T-helper 17 cell (primary cell): Measurements from ENCODE around the gene ARID5B. TPM values are rescaled to one million over a fixed set of nuclear protein-coding genes. Genes with fewer than 3 reads are reported as not detected.

Experiments
- ATAC-seq: fragments of 150-1000 bp; cut with Tn5 transposase; 2 replicates; pipeline ENCODE4 v1.10.0; 2021; ENCODE audit warnings: mild to moderate bottlenecking, moderate library complexity
- DNase-seq, 3 donors: peaks; one replicate each; pipeline versions ENCODE4 v3.0.0 to v3.0.0-alpha.2; 2020 to 2021
- H3K9me3 ChIP-seq: one replicate; pipeline ENCODE4 v1.7.0; 2013; ENCODE audit warnings: low read length, mild to moderate bottlenecking; ENCODE audit not compliant: control insufficient read depth, poor library complexity, severe bottlenecking
- H3K27ac Mint-ChIP-seq: one replicate; pipeline ENCODE4 v1.8.0; 2022; ENCODE audit warnings: mild to moderate bottlenecking, moderate library complexity, mixed read lengths
- H3K27me3 Mint-ChIP-seq: one replicate; pipeline ENCODE4 v1.8.0; 2022; ENCODE audit warnings: mixed read lengths
- H3K36me3 Mint-ChIP-seq: one replicate; pipeline ENCODE4 v1.8.0; 2022; ENCODE audit warnings: low read depth, mixed read lengths
- H3K4me1 Mint-ChIP-seq: one replicate; pipeline ENCODE4 v1.8.0; 2022; ENCODE audit warnings: mild to moderate bottlenecking, mixed read lengths
- H3K4me3 Mint-ChIP-seq: one replicate; pipeline ENCODE4 v1.8.0; 2022; ENCODE audit warnings: mild to moderate bottlenecking, moderate library complexity, mixed read lengths
- total RNA-seq, 4 donors: library from RNA in 2 of 4; stranded (reverse) in 2 of 4; gene quantifications; one replicate each; pipeline ENCODE4 v1.2.3 and lab custom pipeline; 2022 to 2026

Gene ARID5B
- total RNA-seq, 2 donors from 2014 or later: 58.2 to 67.6 TPM

DNA sequence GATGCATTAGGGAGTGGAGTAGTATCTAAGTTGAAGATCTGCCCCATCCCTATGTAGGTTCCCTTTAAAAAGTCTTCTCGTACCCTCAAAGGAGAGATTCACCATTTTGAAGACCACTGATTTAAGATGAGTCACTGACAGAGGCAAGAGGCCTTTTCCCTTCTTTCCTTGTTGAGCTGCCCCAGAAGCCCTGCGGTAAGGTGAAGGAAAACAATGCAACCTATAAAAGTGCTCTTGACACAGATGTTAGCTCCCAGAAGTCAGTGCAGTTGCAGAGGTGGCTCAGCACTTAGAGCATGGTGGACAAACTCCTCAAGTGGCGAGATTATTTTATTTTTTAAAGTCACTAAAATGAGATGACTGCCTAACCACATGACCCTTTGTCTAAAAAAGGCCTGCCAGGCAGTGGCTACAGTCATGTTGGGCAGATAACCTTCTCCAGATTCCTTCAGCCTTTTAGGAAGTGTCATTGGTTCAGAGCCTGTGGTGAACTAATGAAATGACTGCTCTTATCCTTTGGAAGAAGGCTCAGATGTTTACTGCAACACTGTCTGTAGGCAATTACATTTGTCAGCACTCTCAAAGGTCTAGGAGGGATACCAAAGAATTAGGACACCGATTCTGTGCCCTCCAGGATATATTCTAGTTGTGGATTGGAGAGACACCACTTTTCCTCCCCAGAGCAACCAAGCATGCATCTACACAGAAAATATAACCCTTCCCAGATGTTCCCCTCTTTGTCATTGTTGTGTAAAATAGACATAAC is 88.7 kb downstream of the ARID5B start:
- no peaks in the 10 kb centered on the region for H3K27me3 Mint-ChIP-seq
- DNase-seq (no peak), ATAC-seq (no peak)
- no peaks in the 10 kb centered on the region for H3K9me3 ChIP-seq
- no peak overlapping the region for H3K4me3 Mint-ChIP-seq
- peaks cover 50% of the 10 kb centered on the region for H3K4me1 Mint-ChIP-seq
- peak overlapping the region; percentile 98 for H3K27ac Mint-ChIP-seq
- H3K36me3 Mint-ChIP-seq: peaks cover 4% of the 10 kb centered on the region

DNA sequence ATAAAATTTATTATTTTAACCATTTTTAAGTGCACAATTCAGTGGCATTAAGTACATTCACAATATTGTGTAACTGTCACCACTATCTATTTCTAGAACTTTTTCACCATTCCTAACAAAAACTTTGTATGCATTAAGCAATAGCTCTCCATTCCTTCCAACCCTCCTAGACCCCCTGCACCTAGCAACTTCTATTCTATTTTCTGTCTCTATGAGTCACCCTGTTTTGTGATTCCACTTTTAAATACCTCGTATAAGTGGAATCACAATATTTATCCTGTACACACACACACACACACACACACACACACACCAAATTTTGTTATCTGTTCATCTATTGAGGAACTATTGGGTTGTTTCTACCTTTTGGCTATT is 89.2 kb downstream of the ARID5B start:
- ATAC-seq (no peak), DNase-seq (no peak)
- Mint-ChIP-seq H3K4me3 (no peak overlapping the region), H3K27me3 (no peaks in the 10 kb centered on the region), H3K27ac (peak overlapping the region; percentile 98), H3K36me3 (peaks cover 4% of the 10 kb centered on the region), H3K4me1 (peaks cover 44% of the 10 kb centered on the region)
- no peaks in the 10 kb centered on the region for H3K9me3 ChIP-seq

DNA sequence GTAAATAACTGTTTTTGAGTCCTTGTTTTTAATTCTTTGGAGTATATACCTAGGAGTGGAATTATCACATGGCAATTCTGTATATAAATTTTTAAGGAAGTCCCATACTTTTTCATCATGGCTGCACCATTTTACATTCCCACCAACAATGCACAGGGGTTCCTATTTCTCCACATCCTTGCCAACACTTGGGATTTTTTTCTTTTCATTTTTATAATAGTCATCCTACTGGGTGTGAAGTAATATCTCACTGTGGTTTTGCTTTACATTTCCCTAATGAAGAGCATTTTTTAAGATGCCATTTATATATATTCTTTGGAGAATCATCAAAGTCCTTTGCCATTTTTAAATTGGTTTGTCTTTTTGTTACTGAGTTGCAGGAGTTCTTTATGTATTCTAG is 89.7 kb downstream of the ARID5B start:
- DNase-seq (no peak), ATAC-seq (no peak)
- Mint-ChIP-seq H3K36me3 (peaks cover 4% of the 10 kb centered on the region), H3K27ac (peak overlapping the region; percentile 98), H3K4me1 (peaks cover 43% of the 10 kb centered on the region), H3K27me3 (no peaks in the 10 kb centered on the region), H3K4me3 (no peak overlapping the region)
- H3K9me3 ChIP-seq: no peaks in the 10 kb centered on the region

GRCh38 chr10:61992059-61992460 is 90.6 kb downstream of the ARID5B start:
- peak overlapping the region; percentile 90 for H3K4me3 Mint-ChIP-seq
- peak overlapping the region; percentile 98 for H3K27ac Mint-ChIP-seq
- H3K4me1 Mint-ChIP-seq: peaks cover 37% of the 10 kb centered on the region
- peaks cover 4% of the 10 kb centered on the region for H3K36me3 Mint-ChIP-seq
- H3K9me3 ChIP-seq: no peaks in the 10 kb centered on the region
- DNase-seq (no peak), ATAC-seq (no peak)
- H3K27me3 Mint-ChIP-seq: no peaks in the 10 kb centered on the region

DNA sequence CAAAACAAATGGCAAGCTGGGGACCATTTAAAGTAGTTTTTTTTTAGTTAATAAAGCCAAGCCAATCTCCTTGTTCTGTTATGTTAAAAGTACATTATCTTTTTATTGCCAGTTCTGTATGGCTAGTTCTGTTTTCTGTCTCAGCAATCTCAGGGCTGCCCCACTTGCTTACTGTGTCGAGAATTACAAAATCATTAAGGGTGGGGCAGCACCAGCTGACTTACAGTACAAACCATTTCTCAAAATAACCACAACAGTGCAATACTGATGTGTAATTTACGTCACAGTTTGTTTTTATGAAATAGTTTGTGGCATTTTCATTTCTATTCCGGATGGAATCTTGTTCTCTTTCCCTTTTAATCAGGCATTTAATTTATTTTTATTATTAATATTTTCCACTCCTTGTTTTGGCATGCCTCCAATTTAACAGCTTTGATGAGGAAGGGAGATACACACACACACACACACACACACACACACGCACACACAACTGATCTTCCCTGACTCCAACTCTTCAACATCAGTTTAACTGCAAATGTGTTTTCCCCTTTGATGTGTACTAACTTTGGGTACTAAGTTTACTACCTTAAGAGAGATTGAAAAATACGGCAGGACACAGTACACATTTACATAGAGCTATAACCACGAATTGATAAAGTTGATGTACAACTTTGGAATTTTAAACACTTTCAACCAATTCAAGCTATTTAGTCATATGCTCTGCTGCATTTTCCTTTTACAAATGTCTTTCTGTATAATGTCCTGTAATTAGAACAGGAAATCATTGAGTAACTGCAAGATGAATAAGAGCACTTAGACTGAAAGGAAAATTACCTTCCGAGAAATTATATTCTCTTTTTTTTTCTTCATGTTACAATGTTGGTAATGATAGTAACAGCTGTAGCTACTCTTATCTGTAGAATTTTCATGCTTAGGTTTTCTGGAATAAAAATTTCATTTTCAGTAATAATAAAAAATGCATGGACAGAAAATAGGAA is 91.5 kb downstream of the ARID5B start:
- H3K27ac Mint-ChIP-seq: peak overlapping the region; percentile 98
- peak; percentile 90 for ATAC-seq
- peaks cover 30% of the 10 kb centered on the region for H3K4me1 Mint-ChIP-seq
- H3K9me3 ChIP-seq: no peaks in the 10 kb centered on the region
- no peaks in the 10 kb centered on the region for H3K27me3 Mint-ChIP-seq
- DNase-seq: peak in 2 of 3 donors; percentile 39 to 42
- H3K36me3 Mint-ChIP-seq: peaks cover 4% of the 10 kb centered on the region
- peak overlapping the region; percentile 90 for H3K4me3 Mint-ChIP-seq

GRCh38 chr10:61993711-61994401 is 92.4 kb downstream of the ARID5B start:
- no peaks in the 10 kb centered on the region for H3K9me3 ChIP-seq
- DNase-seq (no peak), ATAC-seq (no peak)
- H3K27ac Mint-ChIP-seq: peak overlapping the region; percentile 98
- H3K27me3 Mint-ChIP-seq: no peaks in the 10 kb centered on the region
- peaks cover 25% of the 10 kb centered on the region for H3K4me1 Mint-ChIP-seq
- peaks cover 4% of the 10 kb centered on the region for H3K36me3 Mint-ChIP-seq
- peak overlapping the region; percentile 90 for H3K4me3 Mint-ChIP-seq

DNA sequence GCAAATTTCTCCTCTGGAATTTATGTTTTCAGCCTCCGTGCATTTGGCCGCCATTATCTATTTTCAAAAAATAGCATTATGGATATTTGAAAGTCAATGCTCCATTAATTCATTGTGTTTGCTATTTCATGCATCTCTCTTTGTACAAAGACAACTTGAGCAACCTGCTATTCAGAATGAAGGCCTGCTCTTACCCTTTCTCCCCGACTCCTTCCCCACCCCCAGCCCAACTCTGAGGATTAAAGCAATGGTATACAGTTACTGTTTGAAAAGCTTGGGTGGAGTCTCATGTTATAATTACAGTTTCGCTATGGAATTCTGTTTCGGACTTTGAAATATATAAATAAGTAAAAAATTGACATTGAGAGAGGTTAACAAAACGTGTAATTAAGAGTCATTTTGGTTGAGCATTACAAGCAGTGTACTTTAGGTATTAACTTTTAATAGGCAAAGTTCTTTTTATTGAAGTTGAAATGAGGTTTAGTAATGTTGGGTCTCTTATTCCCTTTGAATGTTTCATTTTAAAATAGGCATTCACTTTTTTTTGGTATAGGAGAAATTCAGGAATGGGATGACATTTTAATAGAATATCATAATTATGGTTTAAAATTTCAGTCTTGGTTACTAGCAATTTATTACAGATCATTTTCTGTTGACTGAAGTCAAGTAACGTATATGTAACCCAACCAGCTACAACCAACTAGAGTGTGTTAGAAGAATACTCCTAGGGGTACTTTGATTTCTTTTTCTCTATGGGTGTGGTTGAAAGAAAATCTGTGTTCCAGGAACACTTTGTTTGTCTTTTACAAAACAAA is 93.1 kb downstream of the ARID5B start:
- DNase-seq: no peak
- H3K27me3 Mint-ChIP-seq: no peaks in the 10 kb centered on the region
- H3K4me1 Mint-ChIP-seq: peaks cover 25% of the 10 kb centered on the region
- no peak for ATAC-seq
- H3K9me3 ChIP-seq: no peaks in the 10 kb centered on the region
- peak overlapping the region; percentile 98 for H3K27ac Mint-ChIP-seq
- peaks cover 6% of the 10 kb centered on the region for H3K36me3 Mint-ChIP-seq
- H3K4me3 Mint-ChIP-seq: peak overlapping the region; percentile 90

GRCh38 chr10:61995220-61995503 is 93.7 kb downstream of the ARID5B start:
- H3K36me3 Mint-ChIP-seq: peaks cover 6% of the 10 kb centered on the region
- ATAC-seq: no peak

DNA sequence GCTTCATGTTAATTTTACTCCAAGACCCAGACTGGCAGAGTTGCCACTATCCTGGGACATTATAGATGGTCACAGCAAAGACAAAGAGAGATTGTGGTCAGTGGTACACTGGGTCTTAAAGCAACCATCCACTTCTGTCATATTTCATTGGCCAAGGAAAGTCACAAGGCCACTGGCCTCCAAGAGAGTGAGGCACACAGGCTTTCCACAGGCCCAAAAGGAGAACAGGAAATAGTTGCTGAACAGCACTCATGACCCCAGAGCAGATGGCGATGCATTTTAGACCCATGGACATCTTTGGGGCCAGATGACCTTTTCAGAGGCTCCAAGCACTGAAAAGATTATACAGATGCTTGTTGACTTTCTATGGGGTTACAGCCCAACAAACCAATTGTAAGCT is 97.4 kb downstream of the ARID5B start:
- H3K27ac Mint-ChIP-seq: no peak overlapping the region
- no peaks in the 10 kb centered on the region for H3K9me3 ChIP-seq
- peaks cover 24% of the 10 kb centered on the region for H3K4me1 Mint-ChIP-seq
- H3K27me3 Mint-ChIP-seq: no peaks in the 10 kb centered on the region
- no peak for DNase-seq
- no peak for ATAC-seq
- no peak overlapping the region for H3K4me3 Mint-ChIP-seq
- H3K36me3 Mint-ChIP-seq: peaks cover 8% of the 10 kb centered on the region

More at GRCh38 chr10:61995220-61995503, 93.7 kb downstream of the ARID5B start:
- Mint-ChIP-seq H3K27ac (peak overlapping the region; percentile 98), H3K4me3 (no peak overlapping the region), H3K4me1 (peaks cover 27% of the 10 kb centered on the region), H3K27me3 (no peaks in the 10 kb centered on the region)
- no peak for DNase-seq
- no peaks in the 10 kb centered on the region for H3K9me3 ChIP-seq

DNA sequence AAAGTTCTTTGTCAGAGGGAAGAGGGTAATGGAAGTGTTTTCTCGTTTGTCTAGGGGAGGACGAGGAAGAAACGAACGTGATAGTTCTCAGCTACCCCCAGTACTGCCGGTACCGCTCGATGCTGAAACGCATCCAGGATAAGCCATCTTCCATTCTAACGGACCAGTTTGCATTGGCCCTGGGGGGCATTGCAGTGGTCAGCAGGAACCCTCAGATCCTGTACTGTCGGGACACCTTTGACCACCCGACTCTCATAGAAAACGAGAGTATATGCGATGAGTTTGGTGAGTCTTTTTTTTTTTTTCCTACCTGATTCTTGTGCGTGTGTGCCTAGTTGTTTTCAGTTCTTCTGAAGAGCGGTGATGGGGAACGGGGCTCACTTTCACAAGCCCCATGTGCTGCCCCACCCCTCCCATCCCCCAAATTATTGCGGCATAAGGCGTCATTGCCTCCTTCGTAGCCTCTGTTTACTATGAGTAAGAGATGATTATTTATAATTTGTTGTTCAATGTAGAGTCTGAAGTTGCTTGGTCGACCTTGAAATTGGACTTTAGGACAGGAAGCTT is 98.6 kb downstream of the ARID5B start:
- Mint-ChIP-seq H3K4me1 (peaks cover 25% of the 10 kb centered on the region), H3K36me3 (peaks cover 8% of the 10 kb centered on the region), H3K27me3 (no peaks in the 10 kb centered on the region), H3K27ac (peak overlapping the region; percentile 74), H3K4me3 (no peak overlapping the region)
- H3K9me3 ChIP-seq: no peaks in the 10 kb centered on the region
- DNase-seq (no peak), ATAC-seq (peak; percentile 66)

DNA sequence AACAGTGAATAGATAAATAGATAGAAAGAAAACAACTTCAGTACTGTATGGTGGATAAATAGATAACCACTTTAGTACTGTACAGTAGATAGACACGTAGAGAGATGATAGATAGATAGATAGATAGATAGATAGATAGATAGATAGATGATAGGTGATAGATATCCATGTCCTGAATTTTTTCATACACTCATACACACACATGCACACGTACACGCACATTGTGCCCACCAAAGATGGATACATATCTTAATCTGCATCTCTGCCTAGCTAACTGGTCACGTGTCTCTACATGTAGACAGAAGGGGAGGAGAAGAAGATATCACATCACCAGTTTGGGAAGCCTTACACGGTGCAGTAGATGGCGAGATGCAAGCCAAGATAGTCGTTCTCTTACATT is 99.2 kb downstream of the ARID5B start:
- DNase-seq (no peak), ATAC-seq (no peak)
- peak overlapping the region; percentile 74 for H3K27ac Mint-ChIP-seq
- H3K36me3 Mint-ChIP-seq: peaks cover 11% of the 10 kb centered on the region
- H3K4me3 Mint-ChIP-seq: no peak overlapping the region
- H3K27me3 Mint-ChIP-seq: no peaks in the 10 kb centered on the region
- no peaks in the 10 kb centered on the region for H3K9me3 ChIP-seq
- peaks cover 28% of the 10 kb centered on the region for H3K4me1 Mint-ChIP-seq

DNA sequence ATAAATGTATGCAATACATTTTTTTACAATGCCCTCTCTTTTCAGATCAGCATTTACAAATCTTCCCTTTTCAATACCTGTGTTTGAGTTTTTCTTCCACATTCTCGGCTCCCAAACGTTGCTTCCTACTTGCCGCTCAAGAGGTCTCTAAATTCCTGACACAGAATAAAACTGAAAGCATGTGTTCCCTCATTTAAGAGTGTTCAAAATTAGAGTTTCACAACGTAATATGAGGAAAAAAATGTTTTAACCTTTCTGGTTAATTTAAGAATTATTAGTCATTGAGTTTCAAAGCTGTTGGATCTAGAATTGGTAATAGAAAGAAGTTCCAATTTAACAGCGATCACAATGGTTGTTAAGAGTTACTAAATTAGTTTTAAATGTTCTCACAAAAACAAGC is 100.4 kb downstream of the ARID5B start:
- no peaks in the 10 kb centered on the region for H3K27me3 Mint-ChIP-seq

More for the DNA sequence above, 100.4 kb downstream of the ARID5B start:
- Mint-ChIP-seq H3K4me3 (no peak overlapping the region), H3K36me3 (peaks cover 11% of the 10 kb centered on the region), H3K27ac (peak overlapping the region; percentile 74), H3K4me1 (peaks cover 29% of the 10 kb centered on the region)
- no peaks in the 10 kb centered on the region for H3K9me3 ChIP-seq
- ATAC-seq: no peak
- no peak for DNase-seq
